Esophagus muscularis mucosa (tissue), 4 donors: Measurements from ENCODE around the gene MID1. TPM values are rescaled to one million over a fixed set of nuclear protein-coding genes. Genes with fewer than 3 reads are reported as not detected.

Source experiments
- DNase-seq: peaks from one replicate; pipeline ENCODE4 v3.0.0-alpha.2; 2017; ENCODE audit errors: extremely low spot score
- H3K27ac ChIP-seq, 4 donors: fragments of 200-600 bp; sonication (generic); replicated peaks in 1 of 4; 1 replicate in 3 of 4; 2 replicates in 1 of 4; pipeline ENCODE4 v1.5.1; 2016 to 2019; ENCODE audit warnings: mild to moderate bottlenecking in 1 of 4
- H3K27me3 ChIP-seq, 4 donors: fragments of 200-600 bp; sonication (generic); one replicate each; pipeline versions ENCODE4 v1.5.1 to v1.6.0; 2016 to 2019
- H3K36me3 ChIP-seq, 4 donors: fragments of 200-600 bp; sonication (generic); one replicate each; pipeline ENCODE4 v1.5.1; 2016 to 2019
- H3K4me1 ChIP-seq, 4 donors: fragments of 200-600 bp; sonication (generic); one replicate each; pipeline ENCODE4 v1.5.1; 2016 to 2019
- H3K4me3 ChIP-seq, 4 donors: fragments of 200-600 bp; sonication (generic); 1 replicate in 2 of 4; 2 replicates in 2 of 4; pipeline ENCODE4 v1.5.1; 2016 to 2019; ENCODE audit warnings: mild to moderate bottlenecking in 4 of 4, moderate library complexity in 1 of 4
- H3K9me3 ChIP-seq, 4 donors: fragments of 200-600 bp; sonication (generic); 1 replicate in 3 of 4; 2 replicates in 1 of 4; pipeline ENCODE4 v1.5.1; 2016 to 2019
- CTCF ChIP-seq, 3 experiments: fragments of 200-600 bp in 2 of 3; fragments of 450-650 bp in 1 of 3; sonication (generic) in 2 of 3; IDR thresholded peaks; one replicate each; pipeline ENCODE4 v1.5.1; 2017 to 2019; ENCODE audit warnings: antibody characterized with exemption in 3 of 3, mild to moderate bottlenecking in 2 of 3, moderate library complexity in 1 of 3
- EP300 ChIP-seq: sonication (generic); formaldehyde crosslinking; IDR thresholded peaks from one replicate; pipeline ENCODE4 v1.6.1; 2017; ENCODE audit warnings: antibody characterized with exemption
- POLR2A ChIP-seq: fragments of 450-650 bp; IDR thresholded peaks from one replicate; pipeline ENCODE4 v1.6.1; 2017; ENCODE audit warnings: antibody characterized with exemption, moderate library complexity, mild to moderate bottlenecking, low read depth
- POLR2AphosphoS5 ChIP-seq, 2 donors: sonication (generic); formaldehyde crosslinking; IDR thresholded peaks; one replicate each; pipeline ENCODE4 v1.6.1; 2017; ENCODE audit warnings: antibody characterized with exemption in 2 of 2
- WGBS: methylation state at CpG from one replicate; pipeline ENCODE4 v1.1.5; 2018; 5-methylcytosine and 5-hydroxymethylcytosine counted together
- intact Hi-C: fragments of 100-400 bp; cut with DNase I; formaldehyde crosslinking; loops from one replicate; pipeline ENCODE4 v1.15.1; 2023
- total RNA-seq, 4 donors: library from RNA; depleted of rRNA; stranded (reverse); fragments of >200 nt; gene quantifications; one replicate each; pipeline versions ENCODE4 v1.1.0 to v1.2.1, GENCODE V29; 2016

MID1 gene
- total RNA-seq, 4 donors from 2014 or later = 11.2 to 22.0 (median 16.2) TPM

GRCh38 chrX:10538831-10539230 is 81.6 kb downstream of the MID1 start:
- Histone ChIP-seq H3K9me3 (no peaks in the 10 kb centered on the region), H3K4me3 (no peak overlapping the region), H3K36me3 (no peaks in the 10 kb centered on the region), H3K4me1 (no peaks in the 10 kb centered on the region), H3K27me3 (no peaks in the 10 kb centered on the region), H3K27ac (no peak overlapping the region)
- DNase-seq = no peak
- intact Hi-C loops = no loop called here
- TF ChIP-seq POLR2AphosphoS5 (IDR thresholded peaks at IDR 0.05) (no peak), POLR2A (no peak), CTCF (IDR thresholded peaks at IDR 0.05) (no peak), EP300 (no peak)

DNA sequence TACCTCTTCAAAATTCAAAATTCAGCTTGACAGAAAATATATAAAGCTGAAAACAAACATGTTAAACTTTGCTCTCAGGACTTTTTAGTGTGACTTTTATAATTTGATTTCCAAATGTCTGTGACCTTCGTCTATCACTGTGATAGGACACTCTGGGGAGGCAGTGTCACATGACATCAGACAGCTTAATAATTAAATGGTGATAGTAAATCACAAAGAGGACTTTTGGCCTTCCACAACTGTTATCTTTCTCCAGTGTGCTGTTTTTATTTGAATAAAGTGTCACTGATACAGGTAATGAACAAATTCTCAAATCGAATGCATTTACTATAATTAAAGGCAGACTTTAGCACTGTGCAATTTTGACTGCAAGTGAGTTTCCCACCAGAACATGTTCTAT is 83.1 kb downstream of the MID1 start:
- 75% methylated on average over 2 of the region's 2 CpGs for WGBS
- Histone ChIP-seq H3K4me3 (no peak overlapping the region), H3K9me3 (no peaks in the 10 kb centered on the region), H3K27me3 (no peaks in the 10 kb centered on the region), H3K4me1 (no peaks in the 10 kb centered on the region), H3K36me3 (no peaks in the 10 kb centered on the region), H3K27ac (no peak overlapping the region)
- no peak for DNase-seq
- intact Hi-C loops = no loop called here
- TF ChIP-seq POLR2AphosphoS5 (IDR thresholded peaks at IDR 0.05) (no peak), POLR2A (no peak), CTCF (IDR thresholded peaks at IDR 0.05) (no peak), EP300 (no peak)

DNA sequence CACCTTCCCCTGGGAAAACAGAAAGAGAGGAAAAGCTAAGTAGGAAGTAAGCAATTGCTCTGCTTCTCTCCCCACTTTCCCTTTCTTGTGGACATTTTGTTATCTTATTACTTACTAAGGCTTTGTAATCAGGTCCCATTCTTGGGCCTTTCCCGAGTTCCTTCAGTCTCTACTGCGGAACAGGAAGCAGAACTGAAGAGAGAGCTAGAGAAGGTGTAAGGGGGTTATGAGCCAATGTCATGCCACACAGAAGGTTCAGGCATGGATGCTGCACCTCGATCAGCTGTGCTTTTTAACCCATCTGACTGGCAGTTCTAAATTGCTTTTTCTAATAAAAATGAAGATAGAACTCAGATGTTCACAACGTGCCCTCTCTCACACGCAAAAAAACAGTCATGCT is 83.6 kb downstream of the MID1 start:
- 73% methylated on average over 5 of the region's 5 CpGs for WGBS
- H3K4me3 ChIP-seq = no peak overlapping the region

GRCh38 chrX:10534611-10535010 is 85.8 kb downstream of the MID1 start:
- DNase-seq = no peak
- 89% methylated on average over 2 of the region's 2 CpGs for WGBS
- intact Hi-C loops = no loop called here
- no peaks in the 10 kb centered on the region for H3K36me3 ChIP-seq
- no peaks in the 10 kb centered on the region for H3K27me3 ChIP-seq
- no peak overlapping the region for H3K4me3 ChIP-seq
- TF ChIP-seq POLR2A = no peak
- no peaks in the 10 kb centered on the region for H3K4me1 ChIP-seq
- H3K27ac ChIP-seq = no peak overlapping the region
- H3K9me3 ChIP-seq = no peaks in the 10 kb centered on the region

More for the DNA sequence above, 83.6 kb downstream of the MID1 start:
- Histone ChIP-seq H3K27me3 (no peaks in the 10 kb centered on the region), H3K4me1 (no peaks in the 10 kb centered on the region), H3K36me3 (no peaks in the 10 kb centered on the region), H3K27ac (no peak overlapping the region), H3K9me3 (no peaks in the 10 kb centered on the region)
- TF ChIP-seq POLR2A (no peak), CTCF (IDR thresholded peaks at IDR 0.05) (no peak), EP300 (no peak), POLR2AphosphoS5 (IDR thresholded peaks at IDR 0.05) (no peak)
- DNase-seq = no peak
- intact Hi-C loops = no loop called here

DNA sequence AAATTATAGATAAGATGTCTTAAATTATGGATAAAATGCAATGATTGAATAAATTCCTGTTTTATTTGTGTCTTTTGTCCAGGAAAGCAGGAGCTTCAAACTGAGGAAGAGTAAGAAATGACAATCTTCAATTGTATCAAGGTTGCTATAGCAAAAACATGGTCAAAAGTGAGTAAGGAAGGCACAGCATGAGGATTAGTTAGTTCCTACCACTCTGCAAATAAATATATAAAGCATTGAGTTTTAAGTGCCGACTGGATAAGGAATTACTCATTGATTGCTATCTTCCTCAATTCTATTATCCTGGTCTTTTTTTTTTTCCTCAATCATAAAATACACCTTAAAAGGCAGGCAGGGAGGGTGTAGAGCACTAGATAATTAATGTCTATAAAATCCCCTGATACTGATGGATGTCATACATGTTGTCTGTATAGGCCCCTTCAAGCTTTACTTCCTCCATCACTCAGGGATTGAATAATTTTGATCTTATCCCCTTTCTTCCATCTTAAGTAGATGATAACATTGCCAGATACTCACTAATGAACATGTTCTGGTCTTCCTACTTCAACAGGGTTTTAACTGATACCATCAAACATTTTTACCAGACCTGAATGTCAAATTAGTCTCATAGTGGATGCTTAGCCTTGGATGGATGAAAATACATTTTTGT is 86.6 kb downstream of the MID1 start:
- Histone ChIP-seq H3K4me3 (no peak overlapping the region), H3K27me3 (no peaks in the 10 kb centered on the region), H3K9me3 (no peaks in the 10 kb centered on the region), H3K27ac (no peak overlapping the region), H3K4me1 (no peaks in the 10 kb centered on the region), H3K36me3 (no peaks in the 10 kb centered on the region)
- 94% methylated on average over 1 of the region's 1 CpG for WGBS
- intact Hi-C loops = no loop called here
- TF ChIP-seq POLR2A = no peak
- no peak for TF ChIP-seq POLR2AphosphoS5 (IDR thresholded peaks at IDR 0.05)
- no peak for TF ChIP-seq CTCF (IDR thresholded peaks at IDR 0.05)
- TF ChIP-seq EP300 = no peak
- no peak for DNase-seq
